Measurements from ENCODE around the gene THY1. TPM values are rescaled to one million over a fixed set of nuclear protein-coding genes. Genes with fewer than 3 reads are reported as not detected.

Gene THY1
- total and polyA plus RNA-seq, 9 of the 15 experiments (the other 6 are each of a cell fraction or from before 2014, with no cell fraction given): 0.07 to 0.40 (median 0.16) TPM; not detected in 5

GRCh38 chr11:119378851-119379465, 44.0 kb downstream of the THY1 start (continued):
- TF ChIP-seq ZMIZ1 (IDR thresholded peaks at IDR 0.05; ENCODE audit: low read depth in 2 of 2, low read length in 2 of 2) (no peak), MTA3 (IDR thresholded peaks at IDR 0.05; ENCODE audit: borderline replicate concordance) (0 out of 2 replicates have a peak, but pooled peaks have one; percentile 23), MYC (IDR thresholded peaks at IDR 0.05; ENCODE audit: low read depth, low read length) (peak; percentile 60), MYC (CRISPR knock-in tag; IDR thresholded peaks at IDR 0.05; ENCODE audit: borderline replicate concordance, low read depth) (no peak), BCLAF1 (IDR thresholded peaks at IDR 0.05; ENCODE audit: borderline replicate concordance in 1 of 2, control insufficient read depth in 1 of 2, low read depth in 2 of 2, low read length in 1 of 2) (no peak), PHF21A (IDR thresholded peaks at IDR 0.05; ENCODE audit: borderline replicate concordance, low read depth) (no peak), THRA (IDR thresholded peaks at IDR 0.05) (no peak), MTF1 (CRISPR knock-in tag; IDR thresholded peaks at IDR 0.05; ENCODE audit: borderline replicate concordance) (no peak), ZNF655 (CRISPR knock-in tag; IDR thresholded peaks at IDR 0.05) (no peak), SNIP1 (IDR thresholded peaks at IDR 0.05; ENCODE audit: low read depth) (no peak), PURB (CRISPR knock-in tag; IDR thresholded peaks at IDR 0.05; ENCODE audit: low read depth) (no peak), SLC30A9 (CRISPR knock-in tag; IDR thresholded peaks at IDR 0.05) (no peak), E2F3 (CRISPR knock-in tag; IDR thresholded peaks at IDR 0.05) (no peak), TAL1 (IDR thresholded peaks at IDR 0.05) (peak; percentile 70)
